ENCODE data around the gene CSMD2. TPM values are rescaled to one million over a fixed set of nuclear protein-coding genes. Genes with fewer than 3 reads are reported as not detected.
"Not testable (repeated sequence)": the region's sequence is repeated elsewhere in the genome, so short reads cannot be mapped to it uniquely, and the experiment has no call there.

Gene CSMD2
- total RNA-seq, 1 donor from 2014 or later, result 1.8 TPM

- H3K27me3 Mint-ChIP-seq, result peaks cover 25% of the 10 kb centered on the region
These were observed 139.4 kb downstream of the CSMD2 start for GRCh38 chr1:34025675-34026074.

GRCh38 chr1:34024485-34024884, 140.5 kb downstream of the CSMD2 start:
- Mint-ChIP-seq H3K9me3 (no peaks in the 10 kb centered on the region), H3K4me3 (no peak overlapping the region), H3K36me3 (no peaks in the 10 kb centered on the region), H3K27me3 (peaks cover 25% of the 10 kb centered on the region), H3K4me1 (ENCODE audit: unreplicated experiment) (no peaks in the 10 kb centered on the region), H3K27ac (no peak overlapping the region)
- no peak for DNase-seq (ENCODE audit: extremely low spot score, unreplicated experiment)
- no peak for TF ChIP-seq CTCF (conservative IDR thresholded peaks at IDR 0.05)

More at GRCh38 chr1:34025675-34026074, 139.4 kb downstream of the CSMD2 start:
- no peaks in the 10 kb centered on the region for H3K4me1 Mint-ChIP-seq (ENCODE audit: unreplicated experiment)
- no peak for DNase-seq (ENCODE audit: extremely low spot score, unreplicated experiment)
- H3K4me3 Mint-ChIP-seq, result no peak overlapping the region
- H3K36me3 Mint-ChIP-seq, result no peaks in the 10 kb centered on the region
- no peak for TF ChIP-seq CTCF (conservative IDR thresholded peaks at IDR 0.05)
- no peaks in the 10 kb centered on the region for H3K9me3 Mint-ChIP-seq
- no peak overlapping the region for H3K27ac Mint-ChIP-seq

GRCh38 chr1:34019741-34020552, 145.1 kb downstream of the CSMD2 start:
- Mint-ChIP-seq H3K9me3 (no peaks in the 10 kb centered on the region), H3K4me1 (ENCODE audit: unreplicated experiment) (no peaks in the 10 kb centered on the region), H3K27me3 (peaks cover 12% of the 10 kb centered on the region), H3K36me3 (no peaks in the 10 kb centered on the region), H3K27ac (no peak overlapping the region), H3K4me3 (no peak overlapping the region)
- no peak for TF ChIP-seq CTCF (conservative IDR thresholded peaks at IDR 0.05)
- DNase-seq (ENCODE audit: extremely low spot score, unreplicated experiment), result no peak

- no peak overlapping the region for H3K27ac Mint-ChIP-seq
- no peaks in the 10 kb centered on the region for H3K36me3 Mint-ChIP-seq
- no peaks in the 10 kb centered on the region for H3K4me1 Mint-ChIP-seq (ENCODE audit: unreplicated experiment)
- DNase-seq (ENCODE audit: extremely low spot score, unreplicated experiment), result no peak
- peaks cover 13% of the 10 kb centered on the region for H3K27me3 Mint-ChIP-seq
- TF ChIP-seq CTCF (conservative IDR thresholded peaks at IDR 0.05), result no peak
- no peak overlapping the region for H3K4me3 Mint-ChIP-seq
- no peaks in the 10 kb centered on the region for H3K9me3 Mint-ChIP-seq
These were observed 146.7 kb downstream of the CSMD2 start for GRCh38 chr1:34018285-34018684.

- not testable (repeated sequence) for H3K36me3 Mint-ChIP-seq; H3K9me3 Mint-ChIP-seq; H3K4me1 Mint-ChIP-seq (ENCODE audit: unreplicated experiment); DNase-seq (ENCODE audit: extremely low spot score, unreplicated experiment); H3K4me3 Mint-ChIP-seq; H3K27ac Mint-ChIP-seq
- peaks cover 13% of the 10 kb centered on the region for H3K27me3 Mint-ChIP-seq
These were observed 148.7 kb downstream of the CSMD2 start for GRCh38 chr1:34016281-34016680.

- no peak overlapping the region for H3K4me3 Mint-ChIP-seq
- peak; percentile 73 for TF ChIP-seq CTCF (conservative IDR thresholded peaks at IDR 0.05)
- no peaks in the 10 kb centered on the region for H3K9me3 Mint-ChIP-seq
- H3K4me1 Mint-ChIP-seq (ENCODE audit: unreplicated experiment), result no peaks in the 10 kb centered on the region
- DNase-seq (ENCODE audit: extremely low spot score, unreplicated experiment), result peak; percentile 63
- no peak overlapping the region for H3K27ac Mint-ChIP-seq
- H3K27me3 Mint-ChIP-seq, result peaks cover 13% of the 10 kb centered on the region
- no peaks in the 10 kb centered on the region for H3K36me3 Mint-ChIP-seq
These were observed 150.9 kb downstream of the CSMD2 start for GRCh38 chr1:34013958-34014737.

Data from type B pancreatic cell (in vitro differentiated cells).